Measurements from ENCODE around the gene SLF2. TPM values are rescaled to one million over a fixed set of nuclear protein-coding genes. Genes with fewer than 3 reads are reported as not detected.

The SLF2 gene, protein sequence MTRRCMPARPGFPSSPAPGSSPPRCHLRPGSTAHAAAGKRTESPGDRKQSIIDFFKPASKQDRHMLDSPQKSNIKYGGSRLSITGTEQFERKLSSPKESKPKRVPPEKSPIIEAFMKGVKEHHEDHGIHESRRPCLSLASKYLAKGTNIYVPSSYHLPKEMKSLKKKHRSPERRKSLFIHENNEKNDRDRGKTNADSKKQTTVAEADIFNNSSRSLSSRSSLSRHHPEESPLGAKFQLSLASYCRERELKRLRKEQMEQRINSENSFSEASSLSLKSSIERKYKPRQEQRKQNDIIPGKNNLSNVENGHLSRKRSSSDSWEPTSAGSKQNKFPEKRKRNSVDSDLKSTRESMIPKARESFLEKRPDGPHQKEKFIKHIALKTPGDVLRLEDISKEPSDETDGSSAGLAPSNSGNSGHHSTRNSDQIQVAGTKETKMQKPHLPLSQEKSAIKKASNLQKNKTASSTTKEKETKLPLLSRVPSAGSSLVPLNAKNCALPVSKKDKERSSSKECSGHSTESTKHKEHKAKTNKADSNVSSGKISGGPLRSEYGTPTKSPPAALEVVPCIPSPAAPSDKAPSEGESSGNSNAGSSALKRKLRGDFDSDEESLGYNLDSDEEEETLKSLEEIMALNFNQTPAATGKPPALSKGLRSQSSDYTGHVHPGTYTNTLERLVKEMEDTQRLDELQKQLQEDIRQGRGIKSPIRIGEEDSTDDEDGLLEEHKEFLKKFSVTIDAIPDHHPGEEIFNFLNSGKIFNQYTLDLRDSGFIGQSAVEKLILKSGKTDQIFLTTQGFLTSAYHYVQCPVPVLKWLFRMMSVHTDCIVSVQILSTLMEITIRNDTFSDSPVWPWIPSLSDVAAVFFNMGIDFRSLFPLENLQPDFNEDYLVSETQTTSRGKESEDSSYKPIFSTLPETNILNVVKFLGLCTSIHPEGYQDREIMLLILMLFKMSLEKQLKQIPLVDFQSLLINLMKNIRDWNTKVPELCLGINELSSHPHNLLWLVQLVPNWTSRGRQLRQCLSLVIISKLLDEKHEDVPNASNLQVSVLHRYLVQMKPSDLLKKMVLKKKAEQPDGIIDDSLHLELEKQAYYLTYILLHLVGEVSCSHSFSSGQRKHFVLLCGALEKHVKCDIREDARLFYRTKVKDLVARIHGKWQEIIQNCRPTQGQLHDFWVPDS
- total RNA-seq: 10 to 100 TPM in 3 of 4 donors, 1 to 10 TPM in 1; 8.3 to 23.3 (median 14.9) TPM

- TF ChIP-seq POLR2A (IDR thresholded peaks at IDR 0.05): no peak
- TF ChIP-seq, protein P1, sequence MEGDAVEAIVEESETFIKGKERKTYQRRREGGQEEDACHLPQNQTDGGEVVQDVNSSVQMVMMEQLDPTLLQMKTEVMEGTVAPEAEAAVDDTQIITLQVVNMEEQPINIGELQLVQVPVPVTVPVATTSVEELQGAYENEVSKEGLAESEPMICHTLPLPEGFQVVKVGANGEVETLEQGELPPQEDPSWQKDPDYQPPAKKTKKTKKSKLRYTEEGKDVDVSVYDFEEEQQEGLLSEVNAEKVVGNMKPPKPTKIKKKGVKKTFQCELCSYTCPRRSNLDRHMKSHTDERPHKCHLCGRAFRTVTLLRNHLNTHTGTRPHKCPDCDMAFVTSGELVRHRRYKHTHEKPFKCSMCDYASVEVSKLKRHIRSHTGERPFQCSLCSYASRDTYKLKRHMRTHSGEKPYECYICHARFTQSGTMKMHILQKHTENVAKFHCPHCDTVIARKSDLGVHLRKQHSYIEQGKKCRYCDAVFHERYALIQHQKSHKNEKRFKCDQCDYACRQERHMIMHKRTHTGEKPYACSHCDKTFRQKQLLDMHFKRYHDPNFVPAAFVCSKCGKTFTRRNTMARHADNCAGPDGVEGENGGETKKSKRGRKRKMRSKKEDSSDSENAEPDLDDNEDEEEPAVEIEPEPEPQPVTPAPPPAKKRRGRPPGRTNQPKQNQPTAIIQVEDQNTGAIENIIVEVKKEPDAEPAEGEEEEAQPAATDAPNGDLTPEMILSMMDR (IDR thresholded peaks at IDR 0.05): no peak
- DNase-seq (ENCODE audit: low spot score in 2 of 2): peak; percentile 99
- intact Hi-C loops (cut with DNase I; ENCODE audit: low total_unique reads): no loop called here
- peak within 1 kb of the TSS; percentile 94 for H3K4me3 ChIP-seq (ENCODE audit: low read depth, poor library complexity, severe bottlenecking)
- WGBS, 2 donors: 0 to 1% methylated on average over 56 to 63 of the region's 71 CpGs
Measured at GRCh38 chr10:100912605-100913469, at the start of gene SLF2. Gene SLF2, plus strand, starts transcription at chr10:100912963. Its CDS starts 148 bp downstream, at chr10:100913111.

DNA sequence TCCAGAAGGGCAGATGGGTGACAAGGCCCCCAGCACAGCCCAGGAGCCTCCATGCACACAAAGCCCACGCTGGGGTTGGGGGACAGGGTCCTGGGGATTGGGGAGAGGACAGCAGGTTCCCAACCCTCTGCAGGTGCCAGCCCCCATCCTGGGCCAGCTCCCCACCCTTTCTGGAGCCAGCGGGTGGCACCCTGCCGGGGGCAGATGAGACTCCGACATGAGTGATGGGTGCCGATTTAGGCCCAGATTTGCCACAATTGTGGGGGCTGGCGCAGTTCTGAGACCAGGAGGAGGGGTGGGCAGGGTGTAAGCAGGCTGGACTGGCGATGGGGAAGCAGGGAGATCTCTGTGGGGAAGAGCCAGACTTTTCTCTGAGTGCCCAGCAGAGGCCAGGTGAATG is 49.3 kb upstream of the SLF2 start:
- no peak overlapping the region for H3K4me3 ChIP-seq (ENCODE audit: low read depth, poor library complexity, severe bottlenecking)
- no peak for TF ChIP-seq POLR2A (IDR thresholded peaks at IDR 0.05)
- TF ChIP-seq, protein P1 (IDR thresholded peaks at IDR 0.05): no peak
- DNase-seq (ENCODE audit: low spot score in 2 of 2): no peak
- intact Hi-C loops (cut with DNase I; ENCODE audit: low total_unique reads): no loop called here
- 79 to 89% methylated on average over 7 of the region's 7 CpGs for WGBS, 2 donors

DNA sequence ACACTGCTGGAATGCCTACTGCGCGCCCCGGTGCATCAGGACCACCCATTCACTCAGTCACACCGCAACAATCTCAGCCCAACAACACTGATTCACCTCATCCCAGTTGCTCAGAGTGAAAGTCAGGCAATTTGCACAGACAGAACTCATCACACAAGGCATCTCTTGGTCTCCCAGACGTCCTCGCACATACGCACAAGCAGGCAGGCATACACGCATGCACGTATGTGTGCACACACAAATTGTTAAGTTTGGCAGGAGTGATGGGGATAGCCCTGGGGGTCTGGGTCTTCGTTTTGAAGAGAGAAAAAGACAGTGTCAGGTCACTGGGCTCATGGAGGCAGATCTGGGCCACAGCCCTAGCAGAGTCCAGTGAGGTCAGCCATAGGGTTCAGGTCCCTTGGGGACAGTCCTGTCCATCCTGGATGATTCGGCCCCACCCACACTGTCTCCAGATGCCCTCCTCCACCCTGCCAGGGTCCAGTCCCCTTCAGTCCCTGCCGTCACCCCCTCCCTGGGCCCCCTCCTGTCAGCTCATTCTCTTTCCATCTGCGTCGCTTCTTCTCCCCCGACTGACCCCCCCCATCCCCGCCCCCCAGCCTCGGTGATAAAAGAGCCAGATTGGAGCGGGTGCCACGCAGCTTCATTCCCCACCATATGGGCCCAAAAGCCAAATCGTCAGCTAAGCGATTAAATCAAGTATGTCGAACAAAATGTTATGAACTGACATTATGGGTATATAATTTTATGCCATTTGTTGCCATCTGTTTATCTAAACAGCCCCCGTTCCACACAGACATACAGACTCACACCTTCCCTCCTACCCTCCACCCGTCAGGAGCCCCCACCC is 48.5 kb upstream of the SLF2 start:
- DNase-seq (ENCODE audit: low spot score in 2 of 2): no peak
- WGBS, 2 donors: 84 to 85% methylated on average over 24 of the region's 24 CpGs
- no peak overlapping the region for H3K4me3 ChIP-seq (ENCODE audit: low read depth, poor library complexity, severe bottlenecking)
- intact Hi-C loops (cut with DNase I; ENCODE audit: low total_unique reads): no loop called here
- TF ChIP-seq POLR2A (IDR thresholded peaks at IDR 0.05): no peak
- TF ChIP-seq, protein P1 (IDR thresholded peaks at IDR 0.05): no peak

DNA sequence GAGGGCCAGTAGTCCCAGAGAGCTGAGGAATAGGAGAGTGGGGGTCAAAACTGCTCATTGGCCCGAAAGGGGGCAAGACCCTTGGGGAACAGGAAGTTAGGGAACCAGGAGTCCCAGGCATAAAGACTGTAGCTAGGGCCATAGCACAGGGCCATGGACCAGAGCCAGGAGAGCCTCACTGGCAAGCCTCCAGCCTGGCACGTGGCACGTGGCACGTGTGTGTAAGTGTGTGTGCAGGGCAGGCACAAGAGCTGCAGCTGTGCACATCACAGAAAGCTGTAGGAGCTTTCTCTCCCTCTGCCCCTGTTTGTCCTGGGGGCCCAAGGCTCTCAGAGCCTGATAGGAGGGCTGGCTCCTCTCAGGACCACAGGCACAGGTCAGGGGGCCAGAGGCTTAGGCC is 47.8 kb upstream of the SLF2 start:
- intact Hi-C loops (cut with DNase I; ENCODE audit: low total_unique reads): no loop called here
- DNase-seq (ENCODE audit: low spot score in 2 of 2): no peak
- no peak overlapping the region for H3K4me3 ChIP-seq (ENCODE audit: low read depth, poor library complexity, severe bottlenecking)
- no peak for TF ChIP-seq POLR2A (IDR thresholded peaks at IDR 0.05)
- TF ChIP-seq, protein P1 (IDR thresholded peaks at IDR 0.05): no peak
- WGBS, 2 donors: 47 to 76% methylated on average over 3 to 4 of the region's 4 CpGs

Measured in lower leg skin (tissue), 4 donors.